GF-D8 (cell line): ENCODE measurements around the gene BRD3.
A peak's percentile ranks its signal among the peaks of the same experiment; 100 is the strongest.

Source experiments
- DNase-seq: peaks from one replicate; lab custom pipeline; 2025; lab: John Stamatoyannopoulos, UW

The BRD3 gene

DNA sequence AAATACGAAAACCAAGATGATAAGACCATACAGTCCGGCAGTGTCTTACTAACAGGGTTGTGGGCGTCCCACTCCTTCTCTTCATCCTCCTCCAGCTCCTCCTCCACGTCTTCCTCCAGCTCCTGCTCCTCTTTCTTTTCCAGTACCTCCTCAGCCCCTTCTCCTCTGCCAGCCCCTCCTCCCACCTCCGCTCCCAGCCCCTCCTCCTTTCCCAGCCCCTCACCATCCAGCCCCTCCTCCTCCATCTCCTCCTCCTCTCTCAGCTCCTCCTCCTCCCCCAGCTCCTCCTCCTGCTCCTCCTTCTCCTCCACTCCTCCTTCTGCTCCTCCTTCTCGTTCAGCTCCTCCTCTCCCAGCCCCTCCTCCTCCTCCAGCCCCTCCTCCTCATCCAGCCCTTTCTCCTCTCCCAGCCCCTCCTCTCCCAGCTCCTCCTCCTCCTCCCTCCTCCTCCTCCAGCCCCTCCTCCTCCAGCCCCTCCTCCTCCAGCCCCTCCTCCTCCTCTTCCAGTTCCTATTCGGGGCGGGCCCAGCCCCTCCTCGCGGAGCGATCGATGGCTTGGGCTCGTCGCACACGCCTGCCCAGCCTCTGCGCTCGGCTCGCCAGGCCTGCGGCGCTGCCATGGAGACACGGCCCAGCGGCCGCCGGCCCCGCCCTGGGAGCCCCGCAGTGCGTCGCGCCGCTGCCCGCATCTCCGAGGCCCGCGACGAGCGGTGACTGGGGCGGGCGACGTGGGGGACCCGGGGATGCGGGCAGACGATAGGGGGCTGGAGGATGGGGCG is 42.8 kb downstream of the BRD3 start, which contains the start of gene BRD3OS:
TSS of gene BRD3OS (plus strand) at position 654 of the 778 bp plus-strand sequence. CDS start 1,267 bp downstream, outside the sequence.
- peak; percentile 86 for DNase-seq

DNA sequence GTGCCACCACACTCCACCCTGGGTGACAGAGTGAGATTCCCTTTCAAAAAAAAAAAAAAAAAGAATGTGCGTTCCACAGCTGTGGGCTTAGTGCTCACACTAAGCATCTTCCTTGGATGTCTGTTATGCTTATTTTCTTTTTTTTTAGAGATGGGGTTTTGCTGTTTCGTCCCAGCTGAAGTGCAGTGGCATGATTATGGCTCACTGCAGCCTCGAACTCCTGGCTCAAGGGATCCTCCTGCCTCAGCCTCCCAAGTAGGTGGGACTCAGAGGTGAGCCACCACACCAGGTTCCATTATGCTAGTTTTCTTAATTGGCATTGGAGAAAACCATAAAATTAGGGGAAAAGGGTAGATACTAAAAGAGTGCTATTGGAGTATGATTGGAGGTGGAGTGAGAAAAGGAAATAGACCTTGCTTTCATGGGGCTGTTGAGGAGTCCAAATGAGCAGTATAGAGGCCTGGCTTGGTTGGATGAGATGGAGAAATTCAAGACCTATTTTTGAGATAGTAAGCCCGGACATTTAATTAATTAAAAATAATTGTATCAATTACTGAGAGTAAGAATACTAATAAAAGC is 43.5 kb downstream of the BRD3 start:
- no peak for DNase-seq

DNA sequence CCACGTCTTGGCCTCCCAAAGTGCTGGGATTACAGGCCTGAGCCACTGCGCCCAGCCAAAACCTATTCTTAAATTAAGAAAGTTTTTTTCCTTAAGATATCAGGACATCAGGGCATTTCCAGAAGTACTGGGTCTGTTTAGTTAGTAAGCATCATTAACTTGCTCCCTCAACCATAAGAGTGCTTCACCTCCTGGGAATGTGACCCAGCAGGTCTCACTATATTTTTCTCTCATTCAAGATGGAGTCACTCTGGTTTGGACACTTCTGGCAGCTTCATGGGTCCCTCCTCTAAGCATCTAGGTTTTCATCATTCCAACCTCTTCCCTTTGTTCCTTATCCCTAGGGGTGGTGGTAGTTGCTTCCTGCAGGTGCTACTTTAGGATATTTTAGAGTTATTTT is 52.9 kb downstream of the BRD3 start:
- DNase-seq: no peak

DNA sequence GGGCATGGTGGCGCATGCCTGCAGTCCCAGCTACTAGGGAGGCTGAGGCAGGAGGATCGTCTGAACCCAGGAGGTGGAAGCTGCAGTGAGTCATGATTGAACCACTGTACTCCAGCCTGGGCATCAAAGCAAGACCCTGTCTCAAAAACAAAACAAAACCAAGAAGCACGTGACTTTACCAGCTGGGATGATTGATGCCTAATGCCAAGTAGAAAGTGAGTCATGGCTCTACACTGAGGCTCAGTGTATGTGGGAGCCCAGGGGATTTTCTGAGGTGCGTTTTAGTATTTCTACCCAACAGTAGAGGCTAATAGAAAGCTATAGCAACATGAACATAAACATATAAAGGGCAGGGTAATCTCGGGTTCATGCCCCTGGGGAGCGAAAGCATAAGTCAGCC is 56.4 kb downstream of the BRD3 start:
- DNase-seq: no peak

DNA sequence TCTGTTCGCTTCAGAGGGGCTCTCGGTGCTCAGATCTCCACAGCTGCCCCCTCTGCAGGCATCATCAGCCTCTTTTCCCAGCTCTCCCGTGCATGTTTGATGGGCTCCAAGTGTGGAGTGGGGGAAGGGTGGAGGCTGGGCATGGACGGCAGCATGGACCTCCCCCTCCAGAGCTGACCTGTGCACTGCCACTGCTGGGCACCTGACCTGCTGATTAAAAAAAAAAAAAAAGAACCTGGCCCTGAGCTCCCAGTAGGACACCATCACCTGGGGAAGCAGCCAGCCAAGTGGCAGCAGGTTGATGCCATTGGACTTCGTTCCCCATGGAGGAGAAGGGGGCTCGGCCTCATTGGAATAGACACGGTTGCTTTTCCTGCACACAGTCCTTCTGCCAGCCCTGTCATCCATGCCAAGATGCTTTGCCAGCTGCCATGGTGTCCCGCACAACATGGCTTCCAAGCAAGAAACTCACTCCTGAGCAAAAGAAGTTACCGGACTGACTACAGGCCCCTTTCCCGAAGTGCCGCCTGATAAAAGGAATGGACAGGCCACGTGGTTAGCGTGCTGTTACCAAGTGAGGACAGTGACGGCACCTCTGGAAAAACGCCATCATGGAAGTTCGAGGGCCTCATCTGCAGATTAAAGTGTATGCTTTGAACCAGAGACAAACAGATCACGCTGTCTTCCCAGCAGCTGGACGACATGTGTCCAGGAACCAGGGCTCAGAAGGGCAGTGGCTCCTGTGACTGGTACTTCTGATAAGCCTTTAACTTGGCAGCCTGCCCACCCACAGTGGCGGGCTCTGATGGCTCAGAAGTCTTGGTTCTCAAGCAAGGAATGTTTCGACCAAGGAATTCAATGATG is 57.3 kb downstream of the BRD3 start:
- no peak for DNase-seq

DNA sequence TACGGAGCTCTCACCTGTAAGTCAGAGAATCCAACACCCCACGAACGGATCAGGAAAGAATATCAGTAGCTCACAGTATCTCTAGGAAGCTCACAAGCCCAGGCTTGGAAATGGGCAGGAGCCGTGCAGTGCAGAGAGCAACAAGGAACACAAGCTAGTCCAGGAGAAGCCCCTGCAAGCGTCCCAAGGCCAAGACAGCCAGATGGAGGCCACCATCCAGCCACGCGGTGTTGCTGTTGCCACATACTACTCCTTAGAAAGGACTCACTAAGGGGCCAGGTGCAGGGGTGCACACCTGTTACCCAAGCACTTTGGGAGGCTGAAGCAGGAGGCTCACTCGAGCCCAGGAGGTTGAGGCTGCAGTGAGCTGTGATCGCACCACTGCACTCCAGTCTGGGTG is 60.3 kb downstream of the BRD3 start:
- no peak for DNase-seq

DNA sequence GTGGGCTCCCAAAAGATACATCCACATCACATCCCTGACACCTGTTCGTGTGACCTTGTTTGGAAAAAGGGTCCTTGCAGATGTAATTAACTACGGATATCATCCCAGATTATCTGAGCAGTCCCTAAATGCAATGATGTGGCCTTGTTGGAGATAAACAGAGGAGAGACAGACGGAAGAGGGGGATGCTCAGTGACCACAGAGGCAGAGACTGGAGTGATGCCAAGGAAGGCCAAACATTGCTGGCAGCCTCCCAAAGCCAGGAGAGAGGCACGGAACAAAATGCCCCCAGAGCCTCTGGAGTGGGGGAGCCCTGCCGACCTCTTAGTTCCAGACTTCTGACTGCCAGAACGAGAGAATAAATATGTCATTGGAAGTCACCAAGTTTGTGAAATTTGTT is 60.7 kb downstream of the BRD3 start:
- no peak for DNase-seq

DNA sequence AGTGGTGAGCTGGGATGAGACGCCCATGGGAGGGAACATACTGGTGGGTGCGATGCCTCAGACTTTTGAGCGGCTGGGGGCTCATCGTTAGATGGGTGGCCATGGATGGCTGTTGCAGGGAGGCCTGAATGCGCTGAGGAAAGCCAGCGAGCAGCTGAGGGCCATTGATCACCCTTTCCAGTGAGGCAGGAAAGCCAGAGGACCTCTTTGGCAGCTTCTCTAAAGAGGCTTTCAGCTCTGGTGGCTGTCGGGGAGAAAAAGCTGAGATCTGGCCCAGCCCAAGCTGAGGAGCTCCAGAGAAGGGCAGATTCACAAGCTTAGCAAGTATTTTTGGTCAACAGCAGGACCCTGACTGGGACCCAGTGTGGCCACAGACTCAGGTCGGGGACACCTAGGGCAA is 62.4 kb downstream of the BRD3 start:
- DNase-seq: no peak

DNA sequence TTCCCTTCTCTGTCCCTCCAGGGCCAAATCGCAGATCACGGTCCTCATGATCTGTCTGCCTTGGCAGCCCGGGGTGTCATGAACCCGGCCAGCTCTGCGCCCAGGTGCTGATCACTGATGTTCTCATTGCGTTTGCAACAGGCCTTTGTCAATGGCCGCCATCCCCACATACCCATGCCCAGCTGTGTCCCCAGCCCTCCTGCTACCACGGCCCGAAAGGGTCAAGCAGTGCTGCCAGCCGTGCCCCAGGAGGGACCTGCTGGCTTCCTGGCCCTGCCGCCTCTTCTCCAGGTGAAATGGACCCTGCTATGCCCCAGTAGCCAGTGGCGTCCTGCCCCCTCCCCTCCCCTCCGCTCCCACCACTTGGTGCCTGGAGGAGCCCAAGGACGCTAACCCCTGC is 62.9 kb downstream of the BRD3 start:
- DNase-seq: no peak

DNA sequence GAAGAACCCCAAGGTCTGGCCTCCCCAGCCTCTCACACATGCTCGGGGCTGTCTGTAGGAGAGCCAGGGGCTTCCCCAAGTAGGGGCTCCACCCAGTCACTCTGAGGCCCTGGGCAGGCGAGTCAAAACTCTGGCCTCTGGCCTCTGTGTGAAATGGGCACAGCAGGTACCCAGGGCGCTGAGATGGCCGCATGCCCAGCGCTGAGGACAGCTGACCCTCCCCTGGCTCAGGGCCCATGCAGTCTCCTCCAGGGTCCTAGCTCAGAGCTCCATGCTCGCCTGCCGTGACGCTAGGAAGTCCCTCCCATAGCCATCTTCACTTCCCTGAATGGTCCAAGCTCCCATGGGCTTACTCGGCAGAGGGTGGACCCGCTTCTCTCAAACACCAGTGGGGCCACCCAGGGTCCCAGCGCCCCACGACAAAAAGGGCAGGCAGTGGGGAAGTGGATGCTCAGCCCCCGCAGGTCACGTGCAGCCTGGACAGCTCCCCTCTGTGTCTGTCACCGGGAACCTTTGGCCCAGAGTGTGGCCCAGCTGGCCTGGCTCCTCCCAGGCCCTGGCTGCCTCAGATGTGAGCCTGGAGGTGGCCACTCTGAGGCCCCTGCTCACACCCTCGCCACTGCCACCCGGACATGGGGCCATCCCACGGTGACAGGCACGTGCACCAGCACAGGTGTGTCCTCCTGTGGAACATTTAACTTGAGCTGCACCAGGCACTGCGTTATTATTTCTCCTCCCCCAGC is 63.5 kb downstream of the BRD3 start:
- no peak for DNase-seq

DNA sequence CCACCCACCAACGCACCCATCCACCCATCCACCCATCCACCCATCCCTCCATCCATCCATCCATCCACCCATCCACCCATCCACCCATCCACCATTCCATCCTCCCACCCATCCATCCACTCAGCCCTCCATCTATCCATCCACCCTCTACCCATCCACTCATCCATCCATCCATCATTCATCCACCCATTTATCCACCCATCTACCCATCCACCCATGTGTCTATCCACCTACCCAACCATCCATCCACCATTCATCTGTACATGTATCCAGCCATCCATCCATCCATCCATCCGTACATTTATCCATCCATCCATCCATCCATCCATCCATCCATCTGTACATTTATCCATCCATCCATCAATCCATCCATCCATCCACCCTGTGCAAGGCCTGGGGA is 64.6 kb downstream of the BRD3 start:
- DNase-seq: no peak

DNA sequence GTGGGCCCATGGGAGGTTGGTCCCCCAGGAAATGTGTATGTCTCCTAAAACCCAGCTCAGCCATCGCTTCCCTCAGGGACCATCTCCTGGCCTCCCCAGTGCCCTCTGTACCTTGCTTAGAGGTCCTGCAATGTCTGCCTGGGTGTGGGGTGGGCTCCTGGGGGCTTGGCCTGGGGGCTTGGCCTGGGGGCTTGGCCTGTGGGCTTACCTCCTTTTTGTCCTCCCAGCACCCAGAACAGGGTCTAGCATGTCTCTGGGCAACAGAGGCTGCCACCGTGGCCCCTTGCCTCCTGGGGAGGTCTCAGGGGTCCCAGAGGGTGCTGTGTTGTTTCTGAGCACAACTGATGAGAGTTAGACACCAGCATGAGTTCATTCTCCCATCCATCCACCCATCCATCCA is 65.0 kb downstream of the BRD3 start:
- no peak for DNase-seq

DNA sequence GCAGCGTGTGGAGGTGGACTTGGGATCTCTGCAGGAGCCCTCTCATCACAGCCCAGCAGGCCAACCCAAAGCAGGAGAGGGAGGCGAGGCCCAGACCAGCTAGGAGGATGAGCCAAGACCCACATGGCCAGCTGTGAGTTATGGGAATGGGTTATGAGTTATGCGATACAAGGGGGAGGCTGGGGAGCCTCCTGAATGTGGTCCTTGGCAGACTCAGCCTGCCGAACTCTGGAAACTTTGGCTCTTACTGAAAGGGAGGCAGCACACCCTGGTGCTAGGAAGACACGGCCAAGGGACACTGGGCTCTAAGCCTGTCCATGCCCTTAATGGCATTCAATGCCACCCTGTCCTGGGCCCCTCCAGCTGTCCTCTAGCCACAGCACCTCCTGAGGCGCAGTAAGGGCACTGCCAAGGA is 68.0 kb downstream of the BRD3 start:
- no peak for DNase-seq

DNA sequence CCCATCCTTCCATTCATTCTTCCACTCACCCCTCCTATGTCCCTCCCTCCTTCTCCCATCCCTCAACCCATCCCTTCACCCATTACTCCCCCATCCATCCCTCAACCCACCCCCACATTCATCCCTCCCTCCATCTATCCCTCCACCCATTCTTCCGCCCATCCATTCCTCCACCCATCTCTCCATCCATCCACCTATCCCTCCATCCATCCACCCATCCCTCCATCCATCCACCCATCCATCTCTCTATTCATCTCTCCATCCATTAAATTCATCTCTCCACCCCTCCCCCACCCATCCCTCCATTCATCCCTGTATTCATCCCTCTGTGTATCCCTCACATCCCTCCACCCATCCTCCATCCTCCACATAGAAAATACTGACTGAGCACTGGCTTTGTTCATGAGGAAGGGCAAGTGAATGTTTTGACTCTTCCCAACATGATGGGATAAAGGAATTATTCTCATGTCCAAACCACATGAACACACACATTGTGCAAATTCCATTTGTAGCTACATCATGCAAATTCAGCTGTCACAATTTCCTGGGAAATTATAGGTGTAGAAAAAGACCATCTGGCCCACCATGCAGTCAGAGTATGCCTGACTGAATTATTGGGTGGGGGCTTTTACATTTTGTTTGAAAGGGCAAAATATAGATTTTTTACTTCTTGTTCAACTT is 68.8 kb downstream of the BRD3 start:
- DNase-seq: no peak

DNA sequence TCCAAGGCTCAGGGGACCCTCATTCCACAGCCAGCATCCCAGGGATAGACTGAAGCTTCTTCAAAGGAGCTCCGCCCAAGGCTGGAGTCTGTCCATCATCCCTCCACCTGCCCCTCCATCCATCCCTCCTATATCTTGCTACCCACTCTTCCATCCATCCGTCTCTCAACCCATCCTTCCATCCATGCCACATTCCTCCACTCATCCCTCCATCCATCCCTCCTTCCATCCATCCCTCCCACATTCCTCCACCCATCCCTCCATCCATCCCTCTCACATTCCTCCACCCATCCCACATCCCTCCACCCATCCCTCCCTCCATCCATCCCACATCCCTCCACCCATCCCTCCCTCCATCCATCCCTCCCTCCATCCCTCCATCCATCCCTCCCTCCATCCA is 70.2 kb downstream of the BRD3 start:
- DNase-seq: no peak

DNA sequence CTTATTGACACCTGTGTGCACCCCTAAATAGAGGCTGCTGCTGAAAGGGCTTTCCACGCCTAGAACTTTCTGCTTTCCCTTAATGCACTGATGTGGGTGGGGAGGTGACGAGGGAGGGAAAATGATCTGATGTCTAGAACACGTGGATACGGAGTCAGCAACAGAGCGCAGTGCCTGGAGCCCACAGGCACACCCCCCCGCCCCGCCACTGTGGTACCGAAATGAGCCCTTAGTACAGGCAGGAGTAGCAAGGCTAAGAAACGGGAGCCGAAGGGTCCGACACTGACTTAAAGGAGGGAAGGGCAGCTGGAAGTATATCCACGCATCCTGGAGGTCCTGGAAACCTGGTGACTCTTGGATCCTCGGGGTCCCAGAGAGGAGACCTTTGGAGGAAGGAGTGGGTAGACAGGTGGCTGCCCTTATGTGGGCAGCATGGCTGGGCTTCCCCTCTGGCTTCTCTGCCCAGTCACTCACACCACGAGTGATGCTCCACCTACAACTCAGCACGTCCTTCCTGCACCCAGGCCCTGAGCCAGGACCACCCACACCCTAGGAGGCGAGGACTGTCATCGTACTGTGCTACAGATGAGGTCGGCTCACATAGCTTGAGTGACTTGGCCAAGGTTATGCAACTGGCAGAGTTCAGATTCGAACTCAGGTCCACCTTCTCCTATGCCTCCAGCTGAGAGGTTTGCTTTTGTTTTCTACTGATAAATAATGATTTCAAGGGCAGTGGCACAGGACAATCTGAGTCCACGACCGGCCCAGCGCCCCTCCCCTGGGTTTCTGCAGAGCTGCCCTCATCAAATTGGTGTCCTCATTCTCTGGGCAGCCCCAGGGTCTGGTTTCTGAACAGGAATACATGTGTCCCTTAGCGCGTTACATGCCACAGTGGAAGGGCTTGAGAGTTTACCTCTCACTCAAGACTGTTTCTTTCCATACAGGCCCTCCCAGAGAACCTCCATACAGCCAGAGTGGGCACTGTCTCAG is 71.0 kb downstream of the BRD3 start:
- no peak for DNase-seq

DNA sequence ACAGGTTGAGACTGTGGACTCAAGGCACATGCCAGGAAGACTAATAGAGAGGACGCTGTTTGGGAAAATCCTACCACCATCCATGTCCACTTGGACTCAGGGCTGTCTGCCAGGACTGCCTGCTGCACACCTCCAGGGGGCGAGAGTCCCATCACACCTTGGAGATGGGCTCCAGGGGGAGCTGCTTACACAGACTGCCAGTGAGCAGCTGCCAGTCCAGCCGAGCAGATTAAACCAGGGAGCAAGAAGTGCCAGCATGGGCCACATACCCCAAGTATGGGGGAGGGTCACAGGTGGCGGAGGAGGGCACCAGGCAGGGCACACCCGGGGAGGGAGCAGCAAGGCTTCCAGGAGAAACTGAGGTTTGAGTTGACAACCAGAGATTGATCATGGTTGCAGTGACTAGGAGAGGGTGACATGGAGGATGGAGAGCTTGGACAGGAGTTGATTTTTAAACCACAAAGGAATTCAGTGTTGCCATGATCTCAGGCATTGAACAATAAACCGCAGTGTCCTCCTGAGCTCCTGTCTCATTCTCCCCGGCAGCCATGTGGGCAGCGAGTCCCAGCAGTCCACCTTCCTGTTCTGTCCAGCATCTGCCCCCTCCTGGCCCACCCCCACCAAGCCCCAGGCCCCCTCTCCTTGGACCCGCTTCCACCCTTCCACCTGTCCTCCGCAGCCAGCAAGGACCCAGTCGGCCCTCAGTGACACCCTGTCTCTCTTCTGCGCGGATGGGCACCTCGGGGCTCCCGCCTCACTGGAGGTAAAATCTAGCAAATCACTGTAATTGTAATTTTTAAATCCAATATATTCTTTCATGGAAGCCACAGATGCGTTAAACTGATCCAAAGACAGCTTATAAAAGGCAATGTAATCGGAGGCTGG is 72.6 kb downstream of the BRD3 start:
- DNase-seq: no peak

DNA sequence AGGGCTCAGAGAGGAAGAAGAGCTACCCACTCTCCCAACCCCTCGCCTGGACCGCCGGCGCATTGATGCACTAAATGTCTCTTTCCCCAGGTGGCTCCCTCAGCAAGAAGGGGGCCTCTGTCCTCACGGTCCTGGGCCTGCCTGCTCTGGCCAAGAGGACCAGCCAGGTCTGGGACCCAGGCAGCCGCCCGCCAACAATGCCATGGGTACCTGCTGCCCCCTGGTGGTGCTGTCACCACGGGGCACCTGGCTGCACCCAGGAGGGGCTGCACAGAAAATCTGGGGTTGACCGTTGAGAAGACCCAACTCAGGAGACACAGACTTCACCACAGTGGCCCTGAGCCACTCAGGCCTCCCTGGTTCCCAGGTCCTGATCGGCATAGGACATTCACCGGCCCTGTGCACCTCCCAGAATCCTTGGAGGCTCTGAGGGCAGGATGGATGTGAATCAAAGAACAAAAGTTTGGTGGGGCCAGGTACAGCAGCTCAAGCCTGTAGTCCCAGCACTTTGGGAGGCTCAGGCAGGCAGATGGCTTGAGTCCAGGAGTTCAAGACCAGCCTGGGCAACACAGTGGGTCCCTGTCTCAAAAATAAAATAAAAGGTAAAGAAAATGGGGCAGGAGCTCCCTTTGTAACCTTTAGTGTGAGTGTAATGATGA is 73.3 kb downstream of the BRD3 start:
- no peak for DNase-seq
